Stimulated activated CD8-positive, alpha-beta memory T cell treated with anti-CD3 and anti-CD28 coated beads, Interleukin-4, amount 100 ng/mL, for 1 hour (primary cell): ENCODE measurements around the gene TC2N.
"Not testable (repeated sequence)": the region's sequence is repeated elsewhere in the genome, so short reads cannot be mapped to it uniquely, and the experiment has no call there.

Source experiments
- DNase-seq, 2 donors: peaks; one replicate each; pipeline ENCODE4 v3.0.0-alpha.2; 2020; ENCODE audit warnings: low read depth in 2 of 2, low spot score in 1 of 2

TC2N gene

GRCh38 chr14:91889477-91890211 lies 22.3 kb upstream of the TC2N start:
- DNase-seq, result no peak

- DNase-seq, result no peak
These were observed 21.5 kb upstream of the TC2N start for GRCh38 chr14:91888641-91889476.

DNA sequence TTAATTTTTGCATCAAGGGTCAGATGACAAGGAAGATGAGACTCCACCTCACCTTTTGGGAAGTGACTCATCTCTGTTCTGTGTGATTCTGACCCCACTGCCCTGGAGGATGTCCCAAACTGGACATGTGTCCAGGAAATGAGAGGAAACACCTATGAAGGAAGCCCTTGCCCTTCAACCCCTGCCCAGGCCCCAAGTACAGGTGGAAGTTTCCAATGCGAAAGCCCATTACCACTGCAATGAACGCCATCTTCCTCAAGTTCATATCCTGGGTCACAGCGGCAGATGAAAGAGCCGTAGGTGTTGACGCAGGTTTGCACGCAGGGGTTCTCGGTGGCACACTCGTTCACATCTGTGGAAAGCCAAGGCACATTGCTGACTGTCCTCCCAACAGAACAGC lies 19.6 kb upstream of the TC2N start:
- DNase-seq, result no peak

- DNase-seq, result no peak
These were observed 18.5 kb upstream of the TC2N start for GRCh38 chr14:91885839-91886238.

DNA sequence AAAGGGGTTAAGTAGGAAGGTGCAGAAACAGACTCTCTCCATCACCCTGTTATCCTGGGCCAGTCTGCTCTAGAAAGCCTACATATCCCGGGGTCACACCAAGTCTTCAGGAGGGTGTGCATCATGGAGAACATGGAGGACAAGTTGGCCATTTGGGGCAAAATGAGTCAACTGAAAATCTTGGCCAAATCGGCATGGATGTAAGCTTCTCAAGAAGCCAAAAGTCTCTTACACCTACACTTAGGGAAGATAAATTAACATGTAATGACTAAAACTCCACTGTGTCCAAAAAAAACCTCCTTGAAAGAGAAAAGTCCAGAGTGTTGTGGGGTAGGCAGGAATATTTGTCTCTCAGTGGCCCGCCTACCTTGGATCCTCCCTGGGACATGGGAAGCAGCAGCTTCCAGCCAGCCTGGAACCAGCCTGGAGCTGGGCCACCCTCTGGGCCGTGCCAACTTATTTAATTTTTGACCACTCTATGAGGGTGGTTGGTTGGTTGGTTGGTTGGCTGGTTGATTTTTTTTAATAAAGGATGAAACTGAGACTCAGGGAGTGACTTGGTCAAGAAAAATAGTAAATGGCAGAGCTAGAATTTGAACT lies 17.9 kb upstream of the TC2N start:
- DNase-seq, result no peak

DNA sequence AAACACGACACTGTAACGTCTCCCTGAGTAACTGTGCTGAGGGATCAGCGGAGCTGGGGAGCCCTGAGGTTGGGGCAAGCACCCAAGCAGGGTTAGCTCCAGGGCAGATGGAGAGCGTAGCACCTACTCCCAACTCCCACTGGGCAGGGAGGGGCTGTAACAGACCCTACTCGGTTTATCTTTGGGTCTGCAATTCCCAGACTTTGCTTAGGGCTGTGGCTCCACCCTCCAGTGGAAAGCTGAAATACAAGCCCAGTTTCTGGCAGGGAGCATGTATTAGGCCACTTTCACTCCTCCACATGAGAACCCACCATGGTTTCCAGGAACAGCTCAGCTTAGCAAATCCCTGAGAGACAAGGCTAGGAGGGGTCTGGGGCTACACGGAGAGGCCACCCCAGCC lies 17.3 kb upstream of the TC2N start:
- no peak for DNase-seq

DNA sequence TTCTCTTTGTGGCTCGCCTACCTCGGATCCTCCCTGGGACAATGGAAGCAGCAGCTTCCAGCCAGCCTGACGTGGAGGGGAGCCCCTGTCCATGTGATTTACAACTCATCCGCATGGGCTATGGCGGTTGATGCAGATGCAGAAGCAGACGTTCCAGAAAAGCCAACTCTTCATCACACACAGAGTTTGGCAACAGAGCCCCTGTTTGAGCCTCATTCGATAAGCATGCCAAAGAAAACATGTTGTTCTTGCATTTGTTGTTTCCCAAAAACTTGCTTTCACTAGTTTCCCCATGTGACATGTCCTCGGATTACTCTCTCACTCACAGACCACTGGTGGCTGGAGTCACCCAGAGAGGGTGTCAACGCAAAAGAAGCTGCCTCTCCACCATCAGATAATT lies 16.4 kb upstream of the TC2N start:
- no peak for DNase-seq

- DNase-seq, result no peak
These were observed 15.4 kb upstream of the TC2N start for GRCh38 chr14:91882776-91883175.

GRCh38 chr14:91882369-91882768 lies 15.0 kb upstream of the TC2N start:
- no peak for DNase-seq

- DNase-seq, result no peak
These were observed 11.9 kb upstream of the TC2N start for GRCh38 chr14:91879196-91879595.

- DNase-seq, result no peak
These were observed 10.9 kb upstream of the TC2N start for GRCh38 chr14:91878274-91878673.

- no peak for DNase-seq
These were observed 10.1 kb upstream of the TC2N start for GRCh38 chr14:91877376-91877915.

GRCh38 chr14:91876492-91876891 lies 9.2 kb upstream of the TC2N start:
- no peak for DNase-seq

- DNase-seq, result no peak
These were observed 8.4 kb upstream of the TC2N start for GRCh38 chr14:91875525-91876286.

GRCh38 chr14:91873471-91874415 lies 6.4 kb upstream of the TC2N start:
- DNase-seq, result no peak

DNA sequence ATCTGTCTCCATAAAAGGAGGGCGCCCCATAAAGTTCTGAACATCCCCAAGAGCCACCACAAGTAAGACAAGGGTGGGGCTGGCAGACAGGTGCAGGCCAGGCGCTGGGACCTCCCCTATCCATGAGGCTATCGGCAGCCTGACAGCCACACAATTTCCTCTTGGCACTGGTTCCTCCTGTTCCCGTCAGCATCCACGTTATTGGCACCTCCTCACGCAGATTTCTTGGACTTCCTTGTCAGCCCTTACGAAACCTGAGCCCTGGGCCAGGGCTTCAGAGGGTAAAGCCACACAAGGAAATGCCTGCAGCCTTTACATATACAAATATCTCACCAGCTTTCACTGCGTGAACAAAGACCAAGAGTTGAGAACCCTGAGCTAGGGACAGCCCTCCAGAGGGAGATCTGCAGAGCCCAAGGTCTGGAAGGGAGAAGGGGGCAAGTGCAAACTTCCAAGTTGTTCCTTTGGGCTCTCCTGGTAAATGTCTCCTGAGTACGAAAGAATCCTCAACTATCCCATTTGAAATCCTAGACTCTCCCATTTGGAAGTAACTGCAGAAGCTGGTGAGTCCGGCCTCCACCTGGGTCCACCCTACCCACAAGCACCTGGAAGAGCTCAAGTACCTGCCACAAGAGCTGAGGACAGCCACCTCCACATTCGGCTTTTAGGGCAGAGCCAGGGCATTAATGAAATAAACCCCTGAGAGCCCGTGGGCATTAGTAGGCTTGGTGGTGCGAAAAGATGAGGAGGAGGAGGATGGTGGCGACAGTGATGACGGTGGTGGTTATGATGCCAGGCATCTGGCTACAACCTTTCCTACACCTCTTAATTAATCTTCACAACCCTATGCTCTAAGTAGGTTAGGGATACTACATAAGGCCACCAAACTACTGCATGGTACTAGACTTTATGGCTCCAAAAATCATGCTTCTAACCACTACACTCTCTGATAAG lies 5.5 kb upstream of the TC2N start:
- no peak for DNase-seq

- DNase-seq, result no peak
These were observed 4.7 kb upstream of the TC2N start for GRCh38 chr14:91872011-91872501.

DNA sequence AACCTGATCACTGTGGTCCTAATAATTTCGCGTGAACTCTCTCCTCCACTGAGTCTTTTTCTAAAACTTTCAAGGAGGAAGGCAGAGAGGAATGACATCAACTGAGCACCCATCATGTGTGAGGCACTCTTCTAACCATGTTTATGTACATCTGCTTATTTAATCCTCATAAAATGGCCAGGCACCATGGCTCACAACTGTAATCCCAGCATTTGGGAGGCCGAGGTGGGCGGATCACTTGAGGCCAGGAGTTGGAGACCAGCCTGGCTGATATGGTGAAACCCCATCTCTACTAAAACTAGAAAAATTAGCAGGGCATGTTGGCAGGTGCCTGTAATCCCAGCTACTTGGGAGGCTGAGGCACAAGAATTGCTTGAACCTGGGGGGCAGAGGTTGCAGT lies 4.1 kb upstream of the TC2N start:
- not testable (repeated sequence) for DNase-seq

- DNase-seq, result no peak
These were observed 3.6 kb upstream of the TC2N start for GRCh38 chr14:91870890-91871289.
